GM23248 (cell line): ENCODE results near the gene TAF8. TPM values are rescaled to one million over a fixed set of nuclear protein-coding genes. Genes with fewer than 3 reads are reported as not detected.
A peak's percentile ranks its signal among the peaks of the same experiment; 100 is the strongest.

Source experiments
- DNase-seq: peaks from one replicate; pipeline ENCODE4 v3.0.0-alpha.2; 2015
- H2AFZ ChIP-seq: fragments of 200-600 bp; sonication (generic); 2 replicates; pipeline ENCODE4 v1.6.1; 2016; ENCODE audit warnings: antibody characterized with exemption
- H3F3A ChIP-seq: fragments of 200-600 bp; sonication (generic); 2 replicates; pipeline ENCODE4 v1.6.1; 2016; ENCODE audit warnings: mild to moderate bottlenecking, antibody characterized with exemption, mixed run types; ENCODE audit not compliant: insufficient read depth
- H3K27ac ChIP-seq: fragments of 200-600 bp; sonication (generic); 2 replicates; pipeline ENCODE4 v1.5.1; 2016; ENCODE audit warnings: mild to moderate bottlenecking
- H3K27me3 ChIP-seq: fragments of 200-600 bp; sonication (generic); replicated peaks from 2 replicates; pipeline ENCODE4 v1.6.1; 2016; ENCODE audit warnings: mild to moderate bottlenecking; ENCODE audit not compliant: insufficient read depth
- H3K36me3 ChIP-seq: fragments of 200-600 bp; sonication (generic); 2 replicates; pipeline ENCODE4 v1.6.1; 2016; ENCODE audit warnings: low read depth, mild to moderate bottlenecking
- H3K4me1 ChIP-seq: fragments of 200-600 bp; sonication (generic); 2 replicates; pipeline ENCODE4 v1.6.1; 2016; ENCODE audit warnings: mild to moderate bottlenecking; ENCODE audit not compliant: insufficient read depth
- H3K4me2 ChIP-seq: fragments of 200-600 bp; sonication (generic); one replicate; pipeline ENCODE4 v1.6.1; 2016; ENCODE audit warnings: mild to moderate bottlenecking; ENCODE audit not compliant: unreplicated experiment
- H3K4me3 ChIP-seq: fragments of 200-600 bp; sonication (generic); 2 replicates; pipeline ENCODE4 v1.5.1; 2016; ENCODE audit warnings: mild to moderate bottlenecking
- H3K79me2 ChIP-seq: fragments of 200-600 bp; sonication (generic); 2 replicates; pipeline ENCODE4 v1.6.1; 2016; ENCODE audit warnings: mild to moderate bottlenecking; ENCODE audit not compliant: insufficient read depth
- H3K9ac ChIP-seq: fragments of 200-600 bp; sonication (generic); 2 replicates; pipeline ENCODE4 v1.6.1; 2016; ENCODE audit warnings: mild to moderate bottlenecking
- H3K9me2 ChIP-seq: fragments of 200-600 bp; sonication (generic); 2 replicates; pipeline ENCODE4 v1.6.1; 2016; ENCODE audit warnings: mixed run types, mild to moderate bottlenecking, moderate library complexity; ENCODE audit not compliant: insufficient read depth
- H3K9me3 ChIP-seq: fragments of 200-600 bp; sonication (generic); one replicate; pipeline ENCODE4 v1.6.1; 2017; ENCODE audit warnings: low read depth
- H4K20me1 ChIP-seq: fragments of 200-600 bp; sonication (generic); 2 replicates; pipeline ENCODE4 v1.6.0; 2016; ENCODE audit not compliant: insufficient read depth
- EZH2 ChIP-seq: fragments of 200-600 bp; sonication (generic); IDR thresholded peaks from 2 replicates; pipeline ENCODE4 v1.6.1; 2018; ENCODE audit warnings: antibody characterized with exemption, mild to moderate bottlenecking; ENCODE audit not compliant: insufficient read depth, poor library complexity, severe bottlenecking
- EZH2phosphoT487 ChIP-seq: fragments of 200-600 bp; sonication (generic); IDR thresholded peaks from 2 replicates; pipeline ENCODE4 v1.6.1; 2018; ENCODE audit warnings: antibody characterized with exemption, moderate library complexity, mild to moderate bottlenecking, low read depth; ENCODE audit not compliant: insufficient read depth
- WGBS, 2 experiments: methylation state at CpG; one replicate each; pipeline ENCODE4 v1.1.6; 2015 to 2017; ENCODE audit warnings: low lambda C conversion rate in 2 of 2, low coverage in 1 of 2; ENCODE audit errors: missing lambda C conversion rate in 2 of 2; 5-methylcytosine and 5-hydroxymethylcytosine counted together
- in situ Hi-C: fragments of 300-500 bp; cut with MboI; formaldehyde crosslinking; loops from 2 replicates; pipeline ENCODE4 v1.15.0; 2020
- polyA plus RNA-seq: library from polyadenylated mRNA; unstranded; fragments of >200 nt; fragmentation: Nextera tagmentation; extraction: Ambion mirVana; gene quantifications from 2 replicates; pipeline ENCODE4 v1.2.1, GENCODE V29; 2016
- total RNA-seq: library from RNA; depleted of rRNA; stranded (reverse); fragments of >200 nt; shearing (Covaris generic); gene quantifications from 2 replicates; pipeline ENCODE4 v1.2.3, GENCODE V29; 2014

The TAF8 gene
- total and polyA plus RNA-seq, 2 experiments from 2014 or later, result 7.4 to 8.6 TPM

GRCh38 chr6:42117843-42118161, 67.5 kb downstream of the TAF8 start:
- Histone ChIP-seq H3K27me3 (no peaks in the 10 kb centered on the region), H3K9ac (0 out of 2 replicates have a peak overlapping the region, but pooled peaks have one; percentile 27), H2AFZ (no peak overlapping the region), H3K27ac (peak overlapping the region; percentile 33; the same call in 1 of the 2 replicates), H3K4me1 (peaks cover 32% of the 10 kb centered on the region), H4K20me1 (no peaks in the 10 kb centered on the region), H3K9me2 (no peaks in the 10 kb centered on the region), H3K4me3 (no peak overlapping the region), H3F3A (no peaks in the 10 kb centered on the region), H3K9me3 (no peaks in the 10 kb centered on the region), H3K79me2 (no peaks in the 10 kb centered on the region), H3K4me2 (no peak overlapping the region), H3K36me3 (no peaks in the 10 kb centered on the region)
- no peak for TF ChIP-seq EZH2phosphoT487
- no peak for TF ChIP-seq EZH2
- WGBS, 2 experiments, result 42 to 51% methylated on average over 3 of the region's 3 CpGs
- no peak for DNase-seq
- in situ Hi-C loops, result no loop called here

- H3K9me2 ChIP-seq, result no peaks in the 10 kb centered on the region
- H3K27me3 ChIP-seq, result no peaks in the 10 kb centered on the region
- 0 out of 2 replicates have a peak overlapping the region, but pooled peaks have one; percentile 27 for H3K9ac ChIP-seq
- peaks cover 38% of the 10 kb centered on the region for H3K4me1 ChIP-seq
- no peak overlapping the region for H3K4me3 ChIP-seq
- H3K4me2 ChIP-seq, result no peak overlapping the region
- H3K36me3 ChIP-seq, result no peaks in the 10 kb centered on the region
- TF ChIP-seq EZH2 (no peak), EZH2phosphoT487 (no peak)
- H2AFZ ChIP-seq, result no peak overlapping the region; the same call in 1 of the 2 replicates
- H3K9me3 ChIP-seq, result no peaks in the 10 kb centered on the region
- H4K20me1 ChIP-seq, result no peaks in the 10 kb centered on the region
- DNase-seq, result peak; percentile 82
- WGBS, 2 experiments, result 23 to 26% methylated on average over 10 of the region's 10 CpGs
- in situ Hi-C loops, result no loop called here
- H3K27ac ChIP-seq, result peak overlapping the region; percentile 33
- no peaks in the 10 kb centered on the region for H3K79me2 ChIP-seq
- H3F3A ChIP-seq, result no peaks in the 10 kb centered on the region
These were observed 68.1 kb downstream of the TAF8 start for GRCh38 chr6:42118162-42119001.

- TF ChIP-seq EZH2phosphoT487, result no peak
- TF ChIP-seq EZH2, result no peak
- Histone ChIP-seq H3K9me3 (no peaks in the 10 kb centered on the region), H4K20me1 (no peaks in the 10 kb centered on the region), H3K27me3 (no peaks in the 10 kb centered on the region), H3K4me2 (peak overlapping the region; percentile 20), H3K4me3 (no peak overlapping the region), H3K9me2 (no peaks in the 10 kb centered on the region), H3K27ac (peak overlapping the region; percentile 3; the same call in 1 of the 2 replicates), H3F3A (no peaks in the 10 kb centered on the region), H3K36me3 (0 out of 2 replicates have a peak, but pooled peaks cover under 1% of the 10 kb centered on the region), H3K79me2 (no peaks in the 10 kb centered on the region), H3K4me1 (peaks cover 40% of the 10 kb centered on the region), H3K9ac (no peak overlapping the region), H2AFZ (no peak overlapping the region)
- WGBS, 2 experiments, result 64 to 67% methylated on average over 8 of the region's 8 CpGs
- in situ Hi-C loops, result no loop called here
- DNase-seq, result peak; percentile 64
These were observed 70.9 kb downstream of the TAF8 start for GRCh38 chr6:42120895-42121865.

GRCh38 chr6:42123379-42124103, 73.2 kb downstream of the TAF8 start:
- no peak for DNase-seq
- Histone ChIP-seq H3K9me3 (no peaks in the 10 kb centered on the region), H4K20me1 (no peaks in the 10 kb centered on the region), H3K27me3 (no peaks in the 10 kb centered on the region), H3K27ac (peak overlapping the region; percentile 80), H3K4me1 (peaks cover 34% of the 10 kb centered on the region), H2AFZ (no peak overlapping the region), H3F3A (no peaks in the 10 kb centered on the region), H3K79me2 (no peaks in the 10 kb centered on the region), H3K4me2 (peak overlapping the region; percentile 20), H3K9me2 (no peaks in the 10 kb centered on the region), H3K4me3 (no peak overlapping the region), H3K36me3 (peaks cover 10% of the 10 kb centered on the region), H3K9ac (peak overlapping the region; percentile 55)
- in situ Hi-C loops, result no loop called here
- WGBS, 2 experiments, result 53 to 63% methylated on average over 11 of the region's 11 CpGs
- TF ChIP-seq EZH2phosphoT487 (no peak), EZH2 (no peak)
